Activated CD4-positive, alpha-beta T cell treated with anti-CD3 and anti-CD28 coated beads for 48 hours (primary cell): ENCODE data around the gene PIP5K1C.
"Not testable (repeated sequence)": the region's sequence is repeated elsewhere in the genome, so short reads cannot be mapped to it uniquely, and the experiment has no call there.

Experiments used
- DNase-seq: peaks from one replicate; pipeline ENCODE4 v3.0.0-alpha.2; 2020

PIP5K1C gene

DNA sequence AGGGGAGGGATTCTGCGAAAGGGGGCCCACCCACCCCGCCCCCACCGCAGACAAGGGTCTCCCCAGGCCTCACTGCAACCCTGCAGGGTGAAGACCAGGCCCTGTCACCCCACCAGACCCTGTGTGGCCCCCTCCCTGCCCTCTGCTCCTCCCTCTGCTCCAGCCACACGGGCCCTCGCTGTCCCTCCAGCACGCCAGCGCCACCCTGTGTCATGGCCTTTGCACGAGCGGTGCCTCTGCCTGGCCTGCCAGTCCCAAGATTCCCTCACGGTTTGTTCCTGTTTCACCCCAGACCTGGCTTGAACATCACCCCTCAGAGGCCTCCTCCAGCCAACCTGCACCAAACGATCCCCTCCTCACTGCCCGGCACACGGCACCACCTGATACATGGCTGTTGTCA lies 27.3 kb downstream of the PIP5K1C start:
- no peak for DNase-seq

DNA sequence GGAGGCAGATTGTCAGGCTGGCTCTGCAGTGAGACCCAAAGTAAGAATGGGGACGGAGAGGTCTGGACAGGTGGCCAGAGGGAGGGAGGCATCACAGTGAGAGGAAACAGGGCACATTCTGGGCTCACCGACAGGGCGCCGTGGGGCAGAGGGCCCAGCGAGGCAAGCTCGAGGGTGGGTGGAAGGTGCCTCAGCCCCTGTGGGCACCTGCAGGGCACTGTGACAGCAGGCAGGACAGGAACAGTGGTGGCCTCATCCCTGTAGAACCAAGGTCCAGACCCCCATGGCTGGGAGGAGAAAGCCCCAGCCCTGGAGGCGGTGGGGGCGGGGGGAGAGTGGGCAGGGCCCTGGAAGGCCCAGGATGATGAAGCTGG lies 27.7 kb downstream of the PIP5K1C start:
- DNase-seq: no peak

DNA sequence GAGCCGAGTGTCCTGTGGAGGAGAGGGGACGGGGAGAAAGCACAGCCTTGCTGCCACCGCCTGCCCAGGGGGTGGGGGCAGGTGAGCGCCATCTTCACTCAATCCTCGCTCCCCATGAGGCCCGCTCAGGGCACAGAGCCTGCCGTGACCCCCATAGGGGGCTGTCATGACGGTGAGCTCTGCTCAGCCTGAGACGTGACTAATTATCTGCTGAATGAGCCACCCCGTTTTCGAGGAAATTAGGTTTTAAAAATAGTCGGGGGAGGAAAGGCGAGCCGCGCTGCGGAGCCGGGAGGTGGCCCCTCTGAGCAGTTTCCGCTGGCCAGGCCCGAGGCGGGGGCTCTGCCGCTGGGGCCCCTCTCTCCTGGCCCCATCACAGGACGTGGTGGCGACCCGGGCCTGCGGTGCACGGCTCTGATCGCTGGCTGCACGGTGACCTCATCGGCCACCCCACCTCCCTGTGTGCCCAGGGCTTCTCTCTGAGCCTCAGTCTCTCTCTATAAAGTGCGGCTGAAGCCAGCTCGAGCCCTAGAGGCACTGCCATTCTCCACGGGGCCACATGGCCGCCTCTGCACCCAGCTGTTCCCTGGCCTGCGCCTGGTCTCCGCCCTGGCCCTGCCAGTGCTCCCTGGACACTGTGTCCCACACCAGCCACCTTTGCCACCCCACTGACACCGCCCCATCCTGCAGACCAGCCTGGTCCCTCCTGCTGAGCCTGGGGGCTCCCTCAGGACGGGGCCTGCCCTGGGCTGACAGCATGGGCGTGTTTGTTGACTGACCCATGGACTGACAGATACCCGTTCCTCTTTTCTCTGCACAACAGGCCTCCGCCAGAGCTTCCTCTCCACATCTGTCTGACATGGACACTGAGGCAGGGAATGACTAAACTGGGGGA lies 28.3 kb downstream of the PIP5K1C start:
- DNase-seq: peak; percentile 47

DNA sequence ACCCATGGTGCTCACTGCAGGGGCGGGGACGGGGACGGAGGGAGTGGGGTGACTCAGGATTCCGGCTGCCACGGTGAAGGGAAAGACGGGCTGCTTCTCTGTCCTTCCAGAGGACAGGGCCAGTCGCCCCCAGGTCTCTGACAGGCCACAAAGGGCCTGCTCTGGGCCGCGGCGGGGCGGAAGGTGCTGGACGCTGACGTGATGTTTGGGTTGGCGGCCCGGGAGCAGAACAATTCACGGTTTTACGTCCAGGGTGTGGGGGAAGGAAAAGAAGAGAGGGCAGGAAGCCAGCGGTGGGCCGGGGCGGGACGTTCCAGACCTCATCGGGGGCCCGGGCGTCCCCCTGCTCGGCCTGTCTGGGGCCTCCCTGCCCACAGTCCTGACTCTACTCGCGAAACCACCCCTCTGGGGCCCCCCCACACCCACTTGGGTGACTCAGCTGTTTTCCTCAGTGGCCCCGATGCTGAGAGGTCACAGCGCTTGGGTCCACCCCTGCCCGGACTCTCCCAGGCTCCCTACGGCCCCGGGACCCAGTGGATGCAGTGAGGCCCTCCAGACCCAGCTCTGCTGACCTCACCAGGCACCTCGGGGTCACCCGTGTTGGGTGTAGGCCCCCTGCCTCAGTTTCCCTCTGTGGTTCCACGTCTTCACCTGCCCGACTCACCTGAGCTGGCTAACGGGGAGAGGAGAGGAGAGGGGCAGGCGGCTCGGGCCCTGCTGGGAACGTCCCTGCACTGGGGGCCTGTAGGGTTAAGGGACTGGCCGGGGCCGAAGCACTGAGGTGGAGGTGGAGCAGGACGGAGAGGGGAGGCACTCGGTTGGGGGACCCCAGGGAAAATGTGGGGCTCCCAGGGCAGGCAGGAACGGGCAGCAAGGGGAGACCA lies 29.2 kb downstream of the PIP5K1C start:
- peak; percentile 53 for DNase-seq

DNA sequence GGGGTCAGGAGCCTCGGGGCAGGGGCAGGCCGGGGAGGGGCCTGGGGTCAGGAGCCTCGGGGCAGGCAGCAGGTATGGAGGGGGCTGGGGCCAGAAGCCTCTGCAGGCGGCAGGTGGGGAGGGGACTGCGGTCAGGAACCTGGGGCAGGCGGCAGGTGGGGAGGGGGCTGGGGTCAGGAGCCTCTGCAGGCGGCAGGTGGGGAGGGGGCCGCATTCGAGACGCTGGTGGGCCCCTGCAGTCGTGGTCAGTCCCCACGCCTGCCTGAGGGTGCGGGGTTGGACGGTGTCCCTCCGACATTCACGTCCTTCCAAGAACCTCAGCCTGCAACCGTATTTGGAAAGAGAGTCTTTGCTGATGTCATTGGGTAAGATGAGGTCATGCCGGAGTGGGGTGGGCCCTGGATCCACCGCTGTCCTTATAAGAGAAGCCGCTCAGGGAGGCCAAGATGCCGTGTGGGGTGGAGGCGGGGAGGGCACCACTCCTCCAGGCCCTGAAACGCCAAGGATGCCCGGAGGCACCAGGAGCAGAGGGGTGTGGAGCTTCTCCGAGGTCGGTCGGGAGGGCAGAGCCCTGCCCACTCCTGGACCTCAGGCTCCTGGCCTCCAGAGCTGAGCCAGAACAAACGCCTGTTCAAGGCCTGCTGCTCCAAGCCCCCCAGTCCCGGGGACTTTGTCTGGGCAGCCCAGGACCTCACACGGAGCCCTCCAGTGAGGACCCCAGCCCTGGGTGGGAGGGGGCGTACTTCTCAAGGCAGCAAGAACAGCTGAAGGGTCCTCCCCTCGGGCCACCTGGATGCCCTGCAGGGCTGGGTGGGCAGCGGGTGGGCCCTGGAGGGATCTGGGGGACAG lies 30.1 kb downstream of the PIP5K1C start:
- no peak for DNase-seq

- no peak for DNase-seq
These were observed 31.0 kb downstream of the PIP5K1C start for GRCh38 chr19:3669082-3669946.

DNA sequence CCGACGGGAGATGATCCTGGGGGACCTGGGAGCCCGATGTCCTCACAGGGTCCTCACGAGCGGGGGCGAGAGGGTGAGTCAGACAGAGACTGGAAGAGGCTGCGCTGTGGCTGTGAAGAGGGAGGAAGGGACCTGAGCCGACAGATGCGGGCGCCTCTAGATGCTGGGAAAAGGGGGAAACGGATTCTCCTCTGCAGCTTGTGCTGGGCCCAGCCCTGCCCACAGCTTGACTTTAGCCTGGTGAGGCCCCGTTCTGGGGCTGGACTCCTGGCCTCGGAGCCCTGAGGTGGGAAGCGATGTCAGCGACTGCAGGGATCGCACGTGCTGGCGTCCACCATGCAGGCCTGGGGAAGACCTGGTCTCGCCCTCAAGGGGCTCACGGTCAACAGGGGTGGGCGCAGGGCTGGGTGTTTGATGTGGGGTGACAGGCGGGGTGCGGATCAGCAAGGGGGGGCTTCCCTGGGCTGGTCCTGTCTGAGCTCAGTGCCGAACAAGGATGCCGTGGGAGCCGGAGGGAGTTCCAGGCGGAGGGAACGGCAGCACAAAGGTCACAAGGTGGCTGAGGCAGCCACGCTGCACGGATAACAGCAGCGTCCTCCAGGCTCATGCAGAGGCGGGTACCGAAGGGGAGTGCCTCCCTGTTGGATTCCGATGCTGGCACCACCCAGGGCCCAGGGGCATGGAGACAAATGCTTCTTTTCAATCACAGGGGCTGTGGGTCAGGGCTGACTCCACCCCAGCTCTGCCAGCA lies 31.8 kb downstream of the PIP5K1C start:
- no peak for DNase-seq

DNA sequence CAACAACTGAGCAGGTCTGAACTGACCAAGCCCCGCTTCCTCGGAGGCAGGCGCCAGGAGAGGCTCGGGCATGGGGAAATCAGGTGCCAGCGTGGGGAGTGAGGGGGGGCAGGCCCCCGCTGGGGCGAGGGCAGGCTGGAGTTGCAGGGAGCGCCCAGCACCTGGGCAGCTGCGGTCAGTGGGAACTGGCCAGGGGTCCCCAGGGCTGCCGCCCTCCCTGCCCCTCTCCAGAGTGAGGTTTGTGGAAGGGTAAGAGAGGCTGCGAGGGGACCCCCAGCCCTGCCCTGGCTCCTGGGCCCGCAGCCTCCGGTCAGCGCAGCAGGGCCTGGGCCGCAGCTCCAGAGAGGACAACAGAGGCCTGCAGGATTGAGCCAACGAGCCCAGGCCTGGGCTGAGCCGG lies 32.5 kb downstream of the PIP5K1C start:
- DNase-seq: no peak

- no peak for DNase-seq
These were observed 33.1 kb downstream of the PIP5K1C start for GRCh38 chr19:3667037-3667638.

DNA sequence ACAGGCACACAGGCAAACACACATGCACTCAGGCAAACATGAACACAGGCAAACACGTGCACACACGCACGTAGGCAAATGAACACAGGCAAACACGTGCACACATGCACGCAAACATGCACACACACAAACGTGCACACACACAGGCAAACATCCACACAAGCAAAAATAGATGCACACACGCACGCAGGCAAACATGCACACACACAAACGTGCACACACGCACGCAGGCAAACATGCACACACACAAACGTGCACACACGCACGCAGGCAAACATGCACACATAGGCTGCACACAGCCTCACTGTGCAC lies 33.8 kb downstream of the PIP5K1C start:
- not testable (repeated sequence) for DNase-seq

- DNase-seq: peak; percentile 83
These were observed 34.4 kb downstream of the PIP5K1C start for GRCh38 chr19:3665681-3666544.

- DNase-seq: no peak
These were observed 35.2 kb downstream of the PIP5K1C start for GRCh38 chr19:3664879-3665642.

DNA sequence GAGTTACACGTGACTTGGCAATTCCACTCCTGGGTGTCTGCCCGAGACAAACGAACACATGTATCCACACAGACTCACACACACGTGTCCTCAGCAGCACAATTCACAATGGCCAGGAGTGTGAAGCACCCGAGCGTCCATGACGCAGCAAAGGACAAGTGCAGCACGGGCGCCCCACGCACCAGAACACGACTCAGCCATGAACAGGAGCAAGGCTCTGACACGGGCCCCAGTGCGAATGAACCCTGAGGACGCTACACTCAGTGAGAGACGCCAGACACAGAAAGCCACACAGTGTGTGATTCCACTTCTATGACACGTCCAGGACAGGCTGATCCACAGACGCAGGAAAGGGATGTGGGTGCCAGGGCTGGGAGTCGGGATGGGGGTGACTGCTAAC lies 36.4 kb downstream of the PIP5K1C start:
- no peak for DNase-seq

DNA sequence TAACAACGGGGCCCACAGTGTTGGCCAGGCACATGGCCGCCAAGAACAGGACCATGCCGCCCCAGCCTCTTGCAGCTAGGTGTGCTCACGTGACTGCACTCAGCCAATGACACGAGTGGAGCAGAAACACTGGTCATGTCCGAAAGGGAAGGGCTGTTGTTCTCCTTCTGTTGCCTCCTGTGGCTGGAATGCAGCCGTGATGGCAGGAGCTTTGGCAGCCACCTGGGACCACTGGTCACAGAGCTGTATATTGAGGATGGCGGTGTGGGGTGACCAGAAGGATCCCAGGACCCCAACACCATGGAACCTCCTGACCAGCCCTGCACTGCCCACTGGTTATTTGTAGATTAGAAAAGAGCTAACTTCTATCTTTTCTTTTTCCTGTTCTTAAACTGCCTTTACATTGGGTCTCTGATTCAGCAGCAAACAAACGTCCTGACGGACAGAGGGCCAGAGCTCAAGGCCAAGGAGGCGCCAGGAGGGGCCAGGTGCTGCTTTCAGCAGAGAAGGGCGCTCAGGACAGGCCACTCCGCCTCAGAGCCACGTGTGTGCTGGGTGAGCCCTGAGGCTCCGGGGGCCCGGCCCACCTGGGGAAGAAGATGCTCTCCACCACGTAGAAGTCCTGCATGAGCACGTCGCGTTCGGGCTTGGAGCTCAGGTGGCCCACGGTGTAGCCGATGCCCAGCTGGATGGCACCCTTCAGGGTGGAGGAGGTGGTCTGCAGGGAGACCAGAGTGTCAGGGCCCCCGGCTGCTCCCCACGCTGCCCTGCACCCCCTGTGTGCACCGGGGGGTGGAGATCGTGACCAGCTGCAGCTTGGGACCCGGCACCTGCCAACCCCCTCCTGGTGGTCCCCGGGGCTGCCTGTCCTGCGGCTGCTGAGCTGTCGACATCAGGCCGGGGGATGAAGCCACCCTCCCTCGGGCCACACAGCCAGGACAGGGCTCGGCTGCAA lies 38.7 kb downstream of the PIP5K1C start:
- DNase-seq: no peak

DNA sequence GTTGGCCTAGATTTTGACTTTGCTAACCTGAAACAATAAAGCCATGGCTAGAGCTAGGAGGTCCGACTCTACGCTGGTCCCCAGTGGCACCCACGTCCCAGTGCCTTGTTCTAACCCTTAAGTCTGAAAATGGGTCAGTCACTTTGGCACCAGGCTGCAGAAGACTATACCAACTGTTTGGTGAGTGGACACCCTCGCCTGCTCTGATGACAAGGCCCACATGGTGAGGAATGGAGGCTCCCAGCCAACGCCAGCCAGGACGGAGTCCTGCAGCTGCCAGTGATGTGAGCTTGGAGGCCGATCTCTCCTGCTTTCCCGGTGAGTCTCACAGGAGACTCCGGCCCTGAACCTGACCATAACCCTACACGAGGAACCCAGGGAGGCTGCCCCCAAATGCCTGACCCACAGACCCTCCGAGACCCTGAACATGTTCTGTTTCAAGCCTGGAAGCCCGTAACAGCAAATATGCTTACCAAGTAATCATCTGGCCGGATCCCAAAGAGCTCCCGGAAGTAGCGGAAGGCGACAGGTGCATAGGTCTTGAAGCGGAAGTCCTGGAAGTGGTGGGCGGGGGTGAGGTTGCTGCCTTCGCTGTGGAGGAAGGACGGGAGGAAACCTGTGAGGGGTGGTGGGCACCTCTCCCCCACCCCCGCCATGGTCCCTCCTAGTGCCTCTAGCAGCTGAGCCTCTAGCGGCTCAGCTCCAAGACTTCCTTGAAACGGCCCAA lies 39.6 kb downstream of the PIP5K1C start:
- DNase-seq: no peak

DNA sequence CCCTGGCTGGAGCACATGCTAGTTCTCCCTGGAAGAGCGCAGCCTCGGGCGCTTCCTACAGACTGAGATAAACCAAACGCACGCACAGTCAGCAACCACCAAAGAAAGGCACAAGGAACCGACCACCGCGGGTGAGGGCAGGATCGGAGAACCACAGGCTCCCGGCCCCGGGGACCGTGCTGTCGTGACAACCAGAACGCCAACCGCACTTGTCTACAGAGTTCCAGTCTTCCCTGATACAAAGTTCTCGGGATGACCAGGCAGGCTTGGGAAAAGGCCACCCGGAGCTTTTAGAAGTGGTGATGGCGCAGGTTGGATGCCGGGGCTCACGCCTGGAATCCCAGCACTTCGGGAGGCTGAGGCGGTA lies 40.5 kb downstream of the PIP5K1C start:
- DNase-seq: no peak
